Aorta (tissue), 5 donors: ENCODE measurements around the gene MED7. TPM values are rescaled to one million over a fixed set of nuclear protein-coding genes. Genes with fewer than 3 reads are reported as not detected.
"Not testable (repeated sequence)": the region's sequence is repeated elsewhere in the genome, so short reads cannot be mapped to it uniquely, and the experiment has no call there.

Source experiments
- ATAC-seq: fragments of 200-7000 bp; cut with Tn5 transposase; one replicate; pipeline ENCODE4 v1.9.1; 2022; ENCODE audit warnings: moderate library complexity; ENCODE audit not compliant: low FRiP score
- DNase-seq, 2 donors: peaks; one replicate each; pipeline ENCODE4 v3.0.0-alpha.2; 2020
- H3K27ac ChIP-seq, 2 donors: one replicate each; pipeline ENCODE4 v1.5.1; 2013; ENCODE audit warnings: low read length in 2 of 2, mild to moderate bottlenecking in 2 of 2, moderate library complexity in 2 of 2, control low read depth in 1 of 2, inconsistent platforms in 1 of 2, low read depth in 1 of 2
- H3K27me3 ChIP-seq, 2 donors: one replicate each; pipeline ENCODE4 v1.6.1; 2013; ENCODE audit warnings: control low read depth in 1 of 2, low read length in 1 of 2, mild to moderate bottlenecking in 1 of 2, moderate library complexity in 1 of 2; ENCODE audit not compliant: insufficient read depth in 2 of 2, control insufficient read depth in 1 of 2
- H3K36me3 ChIP-seq, 2 donors: one replicate each; pipeline ENCODE4 v1.6.1; 2013; ENCODE audit warnings: control low read depth in 1 of 2, low read length in 1 of 2, mild to moderate bottlenecking in 1 of 2; ENCODE audit not compliant: insufficient read depth in 2 of 2, control insufficient read depth in 1 of 2
- H3K4me1 ChIP-seq, 2 donors: one replicate each; pipeline ENCODE4 v1.6.1; 2013; ENCODE audit warnings: low read length in 2 of 2, control low read depth in 1 of 2, mild to moderate bottlenecking in 1 of 2, moderate library complexity in 1 of 2; ENCODE audit not compliant: insufficient read depth in 2 of 2, control insufficient read depth in 1 of 2
- H3K4me3 ChIP-seq, 2 donors: one replicate each; pipeline ENCODE4 v1.5.1; 2013; ENCODE audit warnings: low read length in 2 of 2, control low read depth in 1 of 2, mild to moderate bottlenecking in 1 of 2
- H3K9me3 ChIP-seq: one replicate; pipeline ENCODE4 v1.6.1; 2013; ENCODE audit warnings: mild to moderate bottlenecking, low read length; ENCODE audit not compliant: control insufficient read depth
- WGBS, 2 donors: extraction: QIAGEN DNeasy Blood & Tissue Kit; methylation state at CpG; one replicate each; pipeline ENCODE4 v1.1.7; 2013; 5-methylcytosine and 5-hydroxymethylcytosine counted together
- intact Hi-C, 2 donors: fragments of 100-400 bp; cut with DNase I; formaldehyde crosslinking; loops; one replicate each; pipeline versions ENCODE4 v1.14.2 to v1.15.0; 2022
- long read RNA-seq, 2 donors: library from polyadenylated mRNA; unstranded; transcript quantifications; one replicate each; pipeline ENCODE4 v2.0.0, GENCODE V29; 2020 to 2021
- polyA plus RNA-seq, 2 donors: library from polyadenylated mRNA; stranded (reverse); fragments of 200-250 nt; gene quantifications; one replicate each; pipeline ENCODE4 v1.2.3, GENCODE V29; 2013
- total RNA-seq, 2 donors: library from RNA; stranded (reverse); fragmentation: NEBNext Ultra II Directional; extraction: Animal tissue kit (Norgen Biotek cat#: 25700); gene quantifications; one replicate each; pipeline ENCODE4 v1.2.1, GENCODE V29; 2021
- donor health status: healthy with polysubstance abuse.
- donor health status: Bipolar disorder and iron deficiency.
- donor health status: DM: no; HTN: no; CAD: no.
- donor health status: DM: no; HTN: no; CAD: no.
- donor health status: DM: yes; HTN: yes; CAD: no.

The MED7 gene
- 10 to 100 TPM; 10.5 to 11.6 TPM for total RNA-seq
- 10 to 100 TPM; 13.8 to 14.7 TPM for polyA plus RNA-seq
- long read RNA-seq, donor 1, transcript MED7-201 (2 exons, 2,402 nt) = major isoform, 19 of 26 reads
- long read RNA-seq, donor 1, partial matches to known transcripts = 1 of 26 reads
- long read RNA-seq, donor 1, other reads (novel, unspliced or antisense) = 3 of 26 reads
- long read RNA-seq, donor 2, transcript MED7-201 (2 exons, 2,402 nt) = major isoform, 8 of 9 reads
- long read RNA-seq, donor 2, partial matches to known transcripts = 0 of 9 reads
- long read RNA-seq, donor 2, other reads (novel, unspliced or antisense) = 0 of 9 reads

- Histone ChIP-seq H3K27me3 (no peaks in the 10 kb centered on the region), H3K4me3 (peak within 1 kb of the TSS; percentile 82 to 95), H3K27ac (peak within 1 kb of the TSS; percentile 78 to 98), H3K36me3 (no peaks in the 10 kb centered on the region), H3K4me1 (no peaks in the 10 kb centered on the region), H3K9me3 (no peaks in the 10 kb centered on the region)
- intact Hi-C loops = loop anchor here in 1 of 2 donors (10.0 kb wide), 1 partner anchor 818 kb away; the partner anchor contains the start of gene SGCD
- ATAC-seq = peak; percentile 98
- DNase-seq = peak; percentile 91 to 96
- WGBS, 2 donors = 1% methylated on average over 42 to 48 of the region's 48 CpGs
Observed at GRCh38 chr5:157142317-157143126, at the start of gene MED7. Gene MED7 (minus strand): TSS chr5:157142865. CDS start chr5:157139431, 3,434 bp downstream.

- Histone ChIP-seq H3K36me3 (no peaks in the 10 kb centered on the region), H3K9me3 (peaks cover 8% of the 10 kb centered on the region), H3K27me3 (no peaks in the 10 kb centered on the region), H3K4me3 (no peak overlapping the region), H3K27ac (no peak overlapping the region), H3K4me1 (no peaks in the 10 kb centered on the region)
- 85 to 87% methylated on average over 7 of the region's 7 CpGs for WGBS, 2 donors
- intact Hi-C loops = no loop called here
- ATAC-seq = no peak
- DNase-seq = no peak
Observed at GRCh38 chr5:157189223-157189622, 46.6 kb upstream of the MED7 start.

- DNase-seq = no peak
- Histone ChIP-seq H3K27me3 (no peaks in the 10 kb centered on the region), H3K9me3 (peaks cover 9% of the 10 kb centered on the region), H3K36me3 (no peaks in the 10 kb centered on the region), H3K27ac (no peak overlapping the region), H3K4me1 (no peaks in the 10 kb centered on the region), H3K4me3 (no peak overlapping the region)
- intact Hi-C loops = no loop called here
- no peak for ATAC-seq
Observed at GRCh38 chr5:157188270-157188669, 45.6 kb upstream of the MED7 start.

- Histone ChIP-seq H3K4me3 (no peak overlapping the region), H3K9me3 (peaks cover 7% of the 10 kb centered on the region), H3K27ac (no peak overlapping the region), H3K36me3 (no peaks in the 10 kb centered on the region), H3K4me1 (no peaks in the 10 kb centered on the region), H3K27me3 (no peaks in the 10 kb centered on the region)
- intact Hi-C loops = no loop called here
- DNase-seq = no peak
- no peak for ATAC-seq
- 70 to 75% methylated on average over 5 of the region's 5 CpGs for WGBS, 2 donors
Observed at GRCh38 chr5:157187046-157187754, 44.5 kb upstream of the MED7 start.

- Histone ChIP-seq H3K36me3 (no peaks in the 10 kb centered on the region), H3K27me3 (no peaks in the 10 kb centered on the region), H3K9me3 (peaks cover 7% of the 10 kb centered on the region), H3K4me1 (no peaks in the 10 kb centered on the region), H3K4me3 (no peak overlapping the region), H3K27ac (no peak overlapping the region)
- WGBS, 2 donors = 76 to 88% methylated on average over 11 to 12 of the region's 12 CpGs
- intact Hi-C loops = no loop called here
- ATAC-seq = no peak
- DNase-seq = no peak
Observed at GRCh38 chr5:157186309-157187045, 43.8 kb upstream of the MED7 start.

GRCh38 chr5:157185122-157185521 is 42.5 kb upstream of the MED7 start:
- WGBS, 2 donors = 95 to 96% methylated on average over 6 of the region's 6 CpGs
- ATAC-seq = not testable (repeated sequence)

GRCh38 chr5:157184117-157184670 is 41.5 kb upstream of the MED7 start:
- H3K4me3 ChIP-seq = no peak overlapping the region
- H3K27ac ChIP-seq = no peak overlapping the region
- 78 to 92% methylated on average over 8 of the region's 8 CpGs for WGBS, 2 donors
- H3K9me3 ChIP-seq = peaks cover 7% of the 10 kb centered on the region
- intact Hi-C loops = no loop called here
- no peaks in the 10 kb centered on the region for H3K27me3 ChIP-seq
- H3K4me1 ChIP-seq = no peaks in the 10 kb centered on the region
- DNase-seq (no peak), ATAC-seq (no peak)
- no peaks in the 10 kb centered on the region for H3K36me3 ChIP-seq

More at GRCh38 chr5:157185122-157185521, 42.5 kb upstream of the MED7 start:
- DNase-seq, H3K36me3 ChIP-seq, intact Hi-C loops, H3K4me3 ChIP-seq, H3K27ac ChIP-seq, H3K9me3 ChIP-seq, H3K4me1 ChIP-seq, H3K27me3 ChIP-seq: not testable (repeated sequence)

- no peak overlapping the region for H3K27ac ChIP-seq
- H3K4me1 ChIP-seq = no peaks in the 10 kb centered on the region
- no peak for ATAC-seq
- peaks cover 6% of the 10 kb centered on the region for H3K9me3 ChIP-seq
- no peak overlapping the region for H3K4me3 ChIP-seq
- H3K36me3 ChIP-seq = no peaks in the 10 kb centered on the region
- H3K27me3 ChIP-seq = no peaks in the 10 kb centered on the region
- DNase-seq = no peak
- 58 to 66% methylated on average over 3 of the region's 3 CpGs for WGBS, 2 donors
- intact Hi-C loops = no loop called here
Observed at GRCh38 chr5:157182143-157182757, 39.6 kb upstream of the MED7 start.
